ENCODE data around the gene GANAB.

GANAB gene

GRCh38 chr11:62610814-62611704, 35.4 kb downstream of the GANAB start:
- TF ChIP-seq CTCF (IDR thresholded peaks at IDR 0.05; ENCODE audit: low read depth, low read length, missing control alignments) = no peak
- H3K4me3 ChIP-seq (ENCODE audit: low read depth, low read length) = peak overlapping the region; percentile 78
- no peak for DNase-seq (ENCODE audit: low read depth)

- TF ChIP-seq CTCF (IDR thresholded peaks at IDR 0.05; ENCODE audit: low read depth, low read length, missing control alignments) = no peak
- no peak overlapping the region for H3K4me3 ChIP-seq (ENCODE audit: low read depth, low read length)
- DNase-seq (ENCODE audit: low read depth) = no peak
Observed at GRCh38 chr11:62610403-62610802, 36.0 kb downstream of the GANAB start.

GRCh38 chr11:62608776-62609175, 37.6 kb downstream of the GANAB start:
- DNase-seq (ENCODE audit: low read depth) = no peak
- no peak for TF ChIP-seq CTCF (IDR thresholded peaks at IDR 0.05; ENCODE audit: low read depth, low read length, missing control alignments)
- H3K4me3 ChIP-seq (ENCODE audit: low read depth, low read length) = no peak overlapping the region

GRCh38 chr11:62607714-62608113, 38.7 kb downstream of the GANAB start:
- no peak for DNase-seq (ENCODE audit: low read depth)
- TF ChIP-seq CTCF (IDR thresholded peaks at IDR 0.05; ENCODE audit: low read depth, low read length, missing control alignments) = no peak
- no peak overlapping the region for H3K4me3 ChIP-seq (ENCODE audit: low read depth, low read length)

- H3K4me3 ChIP-seq (ENCODE audit: low read depth, low read length) = no peak overlapping the region
- TF ChIP-seq CTCF (IDR thresholded peaks at IDR 0.05; ENCODE audit: low read depth, low read length, missing control alignments) = no peak
- no peak for DNase-seq (ENCODE audit: low read depth)
Observed at GRCh38 chr11:62605902-62606301, 40.5 kb downstream of the GANAB start.

- DNase-seq (ENCODE audit: low read depth) = no peak
- no peak overlapping the region for H3K4me3 ChIP-seq (ENCODE audit: low read depth, low read length)
- no peak for TF ChIP-seq CTCF (IDR thresholded peaks at IDR 0.05; ENCODE audit: low read depth, low read length, missing control alignments)
Observed at GRCh38 chr11:62605467-62605866, 40.9 kb downstream of the GANAB start.

Data from GM12864 (cell line).